Stimulated activated CD4-positive, alpha-beta T cell treated with anti-CD3 and anti-CD28 coated beads, TNF-alpha, amount 100 ng/mL, for 48 hours (primary cell): ENCODE results near the gene CIB1.
"Not testable (repeated sequence)": the region's sequence is repeated elsewhere in the genome, so short reads cannot be mapped to it uniquely, and the experiment has no call there.

Experiments used
- DNase-seq, 3 donors: peaks; one replicate each; pipeline ENCODE4 v3.0.0-alpha.2; 2020; ENCODE audit warnings: low read depth in 3 of 3

Gene CIB1

GRCh38 chr15:90233387-90234095, at the start of gene CIB1:
Gene CIB1 (minus strand): TSS chr15:90233941. CDS start chr15:90233885, 56 bp downstream.
- peak; percentile 93 to 97 (median 96) for DNase-seq

- DNase-seq: not testable (repeated sequence)
Observed at GRCh38 chr15:90281637-90282036, 47.9 kb upstream of the CIB1 start.

GRCh38 chr15:90280743-90281142, 47.0 kb upstream of the CIB1 start:
- not testable (repeated sequence) for DNase-seq

- DNase-seq: not testable (repeated sequence)
Observed at GRCh38 chr15:90278467-90278866, 44.7 kb upstream of the CIB1 start.

- no peak for DNase-seq
Observed at GRCh38 chr15:90271459-90272166, 37.9 kb upstream of the CIB1 start.

- no peak for DNase-seq
Observed at GRCh38 chr15:90270502-90271150, 36.9 kb upstream of the CIB1 start.

GRCh38 chr15:90268415-90268814, 34.7 kb upstream of the CIB1 start:
- no peak for DNase-seq

- no peak for DNase-seq
Observed at GRCh38 chr15:90266485-90266884, 32.7 kb upstream of the CIB1 start.

- peak; percentile 12 to 44 (median 14) for DNase-seq
Observed at GRCh38 chr15:90266061-90266431, 32.3 kb upstream of the CIB1 start.

- peak; percentile 82 to 92 (median 85) for DNase-seq
Observed at GRCh38 chr15:90265271-90266060, 31.7 kb upstream of the CIB1 start, which contains the start of gene NGRN. Gene NGRN (plus strand): TSS chr15:90265672. CDS start chr15:90265713, 41 bp downstream.

GRCh38 chr15:90264671-90265070, 30.9 kb upstream of the CIB1 start:
- peak in 2 of 3 donors; percentile 2 to 11 for DNase-seq

GRCh38 chr15:90262426-90262825, 28.7 kb upstream of the CIB1 start:
- DNase-seq: no peak

GRCh38 chr15:90261811-90262210, 28.1 kb upstream of the CIB1 start:
- no peak for DNase-seq

- DNase-seq: not testable (repeated sequence)
Observed at GRCh38 chr15:90260731-90261130, 27.0 kb upstream of the CIB1 start.

- no peak for DNase-seq
Observed at GRCh38 chr15:90259524-90259923, 25.8 kb upstream of the CIB1 start.

GRCh38 chr15:90257776-90258175, 24.0 kb upstream of the CIB1 start:
- no peak for DNase-seq

- peak; percentile 70 to 72 (median 70) for DNase-seq
Observed at GRCh38 chr15:90249203-90249863, 15.6 kb upstream of the CIB1 start, which contains the start of gene TTLL13. Gene TTLL13 (plus strand): TSS chr15:90249556. CDS start chr15:90250631, 1,075 bp downstream.

GRCh38 chr15:90248789-90249202, 15.1 kb upstream of the CIB1 start:
- DNase-seq: no peak

GRCh38 chr15:90243943-90244639, 10.3 kb upstream of the CIB1 start:
- DNase-seq: no peak
